NCI-H146 treated with DMSO at 0.1 percent for 48 hours (cell line): ENCODE results near the gene PDXK.
"Not testable (repeated sequence)": the region's sequence is repeated elsewhere in the genome, so short reads cannot be mapped to it uniquely, and the experiment has no call there.

Experiments used
- DNase-seq: peaks from one replicate; lab custom pipeline; 2025; ENCODE audit not compliant: unreplicated experiment; lab: John Stamatoyannopoulos, UW

Gene PDXK

DNA sequence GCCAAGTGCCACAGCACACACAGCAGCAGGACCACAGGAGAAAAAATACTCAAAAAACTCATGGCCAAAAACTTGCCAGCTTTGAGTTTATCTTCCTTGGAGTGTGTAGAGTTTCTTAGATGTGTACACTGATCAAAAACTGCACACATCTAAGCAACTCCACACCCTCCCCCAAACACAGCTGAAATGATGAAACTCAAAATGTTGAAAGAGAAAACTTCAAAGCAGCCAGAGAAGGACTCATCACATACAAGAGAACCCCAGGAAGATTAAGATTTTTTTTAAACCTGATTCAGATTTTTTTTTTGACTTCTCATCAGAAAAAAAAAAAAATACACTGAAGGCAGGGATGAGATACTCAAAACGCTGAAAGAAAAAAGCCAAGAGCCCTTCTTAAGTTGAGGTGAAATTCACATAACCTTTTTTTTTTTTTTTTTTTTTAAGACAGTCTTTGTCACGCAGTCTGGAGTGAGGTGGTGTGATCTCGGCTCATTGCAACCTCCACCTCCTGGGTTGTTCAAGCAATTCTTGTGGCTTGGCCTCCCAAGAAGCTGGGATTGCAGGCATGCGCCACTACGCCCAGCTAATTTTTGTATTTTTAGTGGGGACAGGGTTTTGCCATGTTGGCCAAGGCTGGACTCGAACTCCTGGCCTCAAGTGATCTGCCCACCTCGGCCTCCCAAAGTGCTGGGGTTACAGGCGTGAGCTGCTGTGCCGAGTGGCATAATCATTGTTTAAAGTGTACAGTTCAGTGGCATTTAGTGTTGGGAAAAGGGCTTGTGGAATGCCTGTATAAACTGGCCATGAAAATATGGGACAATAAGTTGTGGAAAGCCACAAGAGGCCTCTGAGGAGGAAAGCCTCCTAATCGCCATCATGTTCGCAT is 20.9 kb upstream of the PDXK start:
- no peak for DNase-seq

DNA sequence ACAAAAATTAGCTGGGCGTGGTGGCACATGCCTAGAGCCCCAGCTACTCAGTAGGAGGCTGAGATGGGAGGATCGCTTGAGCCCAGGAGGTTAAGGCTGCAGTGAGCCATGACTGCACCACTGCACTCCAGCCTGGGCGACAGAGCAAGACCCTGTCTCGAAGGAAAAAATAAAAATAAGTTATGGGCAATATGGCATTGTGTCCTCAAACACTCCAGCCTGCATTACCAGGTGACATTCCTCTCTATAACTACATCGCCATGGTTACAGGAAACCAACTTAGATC is 19.5 kb upstream of the PDXK start:
- not testable (repeated sequence) for DNase-seq

DNA sequence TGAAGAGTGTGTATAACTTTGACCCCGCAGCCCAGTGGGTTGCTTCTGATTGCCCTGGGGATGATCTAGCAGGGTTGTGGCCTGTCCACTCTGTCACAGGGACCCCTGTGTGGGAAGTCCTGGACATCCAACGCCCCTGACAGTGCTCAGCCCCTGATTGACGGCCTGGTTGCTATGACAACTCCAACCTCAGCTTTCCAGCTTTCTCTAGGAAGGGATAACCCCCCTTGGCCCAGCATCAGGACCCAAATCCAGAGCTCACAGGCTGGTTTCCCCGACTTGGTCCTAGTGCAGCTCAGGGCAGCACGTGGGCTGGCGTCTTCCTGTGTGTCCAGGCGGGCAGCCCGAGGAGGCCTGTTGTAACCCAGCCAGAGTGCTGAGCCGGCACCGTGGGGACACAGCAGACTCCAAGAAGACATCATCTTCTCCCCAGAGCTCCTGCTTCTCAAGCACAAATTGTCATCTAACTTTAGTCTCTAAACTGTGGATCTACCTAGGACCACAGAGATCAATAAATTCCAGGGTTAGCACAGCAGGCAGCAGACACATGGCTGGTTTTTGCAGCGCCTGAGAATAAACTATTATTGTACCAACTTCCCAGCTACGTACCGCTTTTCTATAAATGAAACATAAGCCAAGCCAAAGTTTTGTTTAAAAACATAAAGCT is 18.9 kb upstream of the PDXK start:
- DNase-seq: no peak

DNA sequence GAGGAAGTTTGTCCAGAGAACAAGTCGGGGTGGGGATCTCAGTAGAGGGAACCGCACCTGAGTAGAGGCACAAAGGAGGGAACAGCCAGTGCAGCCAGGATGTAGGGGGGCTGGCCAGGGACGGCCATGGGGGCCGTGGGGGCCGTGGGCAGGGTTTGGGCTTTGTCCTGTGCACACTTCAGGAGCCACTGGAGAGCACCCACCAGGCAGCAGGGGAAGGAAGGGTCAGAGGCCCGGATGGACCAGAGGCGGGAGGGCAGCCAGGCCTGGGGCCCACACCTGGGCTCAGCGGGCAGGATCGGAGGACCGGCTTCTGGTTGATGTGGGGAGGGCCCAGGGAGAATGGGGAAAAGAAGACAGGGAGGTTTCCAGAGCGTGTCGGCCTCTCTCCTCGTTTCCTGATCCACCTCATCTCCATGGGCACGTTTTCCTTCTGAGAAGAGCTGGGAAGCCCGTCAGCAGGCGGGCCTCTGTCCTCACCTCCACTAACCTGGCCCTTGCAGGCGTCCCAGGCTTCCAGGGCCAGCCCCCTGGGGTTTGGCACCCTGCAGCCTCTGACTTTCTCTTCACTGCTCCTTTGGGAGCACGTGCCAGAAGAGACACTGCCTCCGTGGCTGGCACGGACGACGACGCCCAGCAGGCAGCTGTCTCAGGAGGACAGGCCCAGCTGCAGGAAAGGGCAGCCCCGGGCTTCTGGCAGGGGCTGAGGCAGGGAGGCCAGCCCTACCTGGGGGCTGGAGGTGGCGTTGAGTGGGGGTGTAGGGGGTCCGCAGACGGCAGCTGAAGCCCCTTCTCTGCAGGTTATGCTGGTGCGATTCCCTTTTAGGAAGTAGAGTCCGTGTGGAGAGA is 16.8 kb upstream of the PDXK start:
- no peak for DNase-seq

DNA sequence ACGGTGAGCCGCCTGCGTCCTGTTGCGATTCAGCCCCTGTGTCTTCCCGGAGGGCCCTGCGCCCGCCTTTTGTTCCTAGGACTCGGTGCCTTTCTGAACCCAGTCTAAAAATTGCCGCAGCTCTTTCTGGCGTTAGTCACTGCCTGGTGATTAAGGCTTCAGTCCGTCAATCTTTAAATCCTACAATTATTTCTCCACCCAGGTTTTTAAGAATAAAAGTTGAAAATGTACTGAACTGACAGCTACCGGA is 16.2 kb upstream of the PDXK start:
- no peak for DNase-seq

DNA sequence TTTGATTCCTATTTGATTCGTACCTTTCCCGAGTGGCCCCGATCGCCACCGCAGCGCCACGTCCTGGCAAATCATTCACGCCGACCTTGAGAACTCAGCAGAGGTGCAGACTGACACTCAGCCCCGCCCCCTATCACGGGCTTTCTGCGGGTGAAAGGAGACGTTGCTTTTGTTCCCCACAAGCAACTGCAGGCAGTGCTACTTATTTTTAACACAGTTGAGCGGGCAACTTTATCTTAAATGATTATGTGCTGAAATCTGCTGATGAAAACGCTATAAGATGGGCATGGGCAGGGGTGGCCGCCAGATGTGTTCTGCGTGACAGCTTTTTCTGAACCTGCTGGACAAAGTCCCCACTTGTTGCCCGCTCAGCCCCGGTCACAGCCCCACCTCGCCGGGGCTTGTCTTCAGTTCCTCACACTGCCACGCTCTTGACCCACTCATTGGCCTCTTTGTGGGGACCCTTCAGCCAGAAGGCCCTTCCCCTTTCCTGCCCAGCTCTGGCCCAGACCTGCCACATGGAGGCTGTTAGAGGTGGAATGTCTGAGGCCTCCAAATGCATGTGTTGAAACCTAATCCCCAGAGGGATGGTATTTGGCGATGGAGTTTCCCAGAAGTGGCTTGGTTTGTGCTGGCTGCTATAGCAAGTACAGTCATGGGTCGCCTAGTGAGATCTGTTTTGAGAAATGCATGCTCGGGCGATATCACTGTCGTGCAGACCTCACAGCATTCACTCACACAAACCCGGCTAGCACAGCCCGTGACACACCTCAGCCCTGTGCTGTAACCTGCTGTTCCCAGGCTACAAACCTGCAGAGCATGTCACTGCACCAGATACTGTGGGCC is 15.7 kb upstream of the PDXK start:
- no peak for DNase-seq

DNA sequence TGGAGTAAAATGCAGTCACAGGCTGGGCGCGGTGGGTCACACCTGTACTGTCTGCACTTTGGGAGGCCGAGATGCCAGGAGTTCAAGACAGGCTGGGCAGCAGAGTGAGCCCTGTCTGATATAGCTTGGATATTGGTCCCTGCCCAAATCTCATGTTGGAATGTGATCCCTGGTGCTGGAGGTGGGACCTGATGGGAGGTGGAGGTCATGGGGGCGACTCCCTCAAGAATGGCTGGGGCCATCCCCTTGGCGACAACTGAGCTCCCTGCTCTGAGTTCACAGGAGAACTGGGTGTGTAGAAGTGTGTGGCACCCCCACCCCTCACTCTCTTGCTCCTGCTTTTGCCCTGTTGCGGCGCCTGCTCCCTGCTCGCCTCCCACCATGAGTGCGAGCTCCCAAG is 11.5 kb upstream of the PDXK start:
- DNase-seq: no peak

DNA sequence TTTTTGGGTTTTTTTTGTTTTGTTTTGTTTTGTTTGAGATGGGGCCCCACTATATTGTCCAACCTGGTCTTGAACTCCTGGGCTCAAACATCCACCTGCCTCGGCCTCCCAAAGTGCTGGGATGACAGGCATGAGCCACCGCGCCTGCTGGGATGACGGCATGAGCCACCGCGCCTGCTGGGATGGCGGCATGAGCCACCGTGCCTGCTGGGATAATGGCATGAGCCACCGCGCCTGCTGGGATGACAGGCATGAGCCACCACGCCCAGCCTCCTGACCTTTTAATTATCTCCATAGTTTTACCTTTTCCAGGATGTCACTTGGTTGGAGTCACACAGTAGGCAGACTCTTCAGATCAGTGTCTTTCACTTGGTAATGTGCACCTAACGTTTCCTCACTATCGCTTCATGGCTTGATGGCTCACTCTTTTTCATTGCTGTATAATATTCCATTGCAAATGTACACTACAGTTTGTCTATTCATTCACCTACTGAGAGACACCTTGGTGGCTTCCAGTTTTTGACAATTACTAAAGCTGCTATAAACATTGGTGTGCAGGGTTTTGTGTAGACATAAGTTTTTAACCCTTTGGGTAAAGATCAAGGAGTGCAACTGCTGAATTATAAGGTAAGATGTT is 10.1 kb upstream of the PDXK start:
- no peak for DNase-seq

DNA sequence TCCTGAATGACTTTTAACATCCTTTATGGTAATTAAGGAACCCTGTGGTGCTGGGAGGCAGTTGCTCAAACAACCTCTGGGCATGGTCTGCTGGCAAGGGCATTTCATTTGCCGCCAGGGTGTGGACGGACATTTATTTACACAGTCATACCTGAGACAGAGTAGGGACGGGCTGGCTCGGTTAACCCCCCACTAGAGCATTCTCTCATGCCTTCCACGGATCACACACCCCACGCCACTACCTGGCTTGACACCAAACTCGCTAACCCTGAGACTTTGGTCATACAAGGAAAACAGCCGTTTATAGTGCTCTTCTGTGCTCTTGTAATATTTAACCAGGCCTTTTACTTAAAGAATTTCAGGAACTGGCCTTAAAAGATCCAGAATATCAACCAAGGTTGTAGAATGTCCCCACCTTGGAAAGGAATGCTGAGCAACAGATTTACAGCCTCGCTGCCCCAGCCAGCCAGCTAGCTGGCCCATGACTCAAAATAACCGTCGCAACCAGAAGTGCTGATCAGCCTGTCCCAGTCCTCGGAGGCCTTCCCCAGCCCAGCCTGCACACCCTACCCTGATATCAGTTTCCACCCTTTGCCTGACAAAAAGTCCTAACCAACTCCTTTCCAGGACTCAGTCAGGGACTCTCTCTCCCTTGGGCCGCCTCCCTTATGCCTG is 6.5 kb upstream of the PDXK start:
- DNase-seq: peak; percentile 29

DNA sequence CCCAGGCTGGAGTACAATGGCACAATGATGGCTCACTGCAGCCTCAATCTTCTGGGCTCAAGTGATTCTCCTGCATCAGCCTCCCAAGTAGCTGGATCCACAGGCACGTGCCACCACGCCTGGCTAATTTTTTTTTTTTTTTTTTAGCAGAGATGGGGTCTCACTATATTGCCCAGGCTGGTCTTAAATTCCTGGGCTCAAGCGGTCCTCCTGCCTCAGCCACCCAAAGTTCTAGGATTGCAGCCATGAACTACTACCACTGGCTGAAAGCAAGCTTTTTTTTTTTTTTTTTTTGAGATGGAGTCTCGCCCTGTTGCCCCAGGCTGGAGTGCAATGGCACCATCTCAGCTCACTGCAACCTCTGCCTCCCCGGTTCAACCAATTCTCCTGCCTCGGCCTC is 5.8 kb upstream of the PDXK start:
- DNase-seq: not testable (repeated sequence)

DNA sequence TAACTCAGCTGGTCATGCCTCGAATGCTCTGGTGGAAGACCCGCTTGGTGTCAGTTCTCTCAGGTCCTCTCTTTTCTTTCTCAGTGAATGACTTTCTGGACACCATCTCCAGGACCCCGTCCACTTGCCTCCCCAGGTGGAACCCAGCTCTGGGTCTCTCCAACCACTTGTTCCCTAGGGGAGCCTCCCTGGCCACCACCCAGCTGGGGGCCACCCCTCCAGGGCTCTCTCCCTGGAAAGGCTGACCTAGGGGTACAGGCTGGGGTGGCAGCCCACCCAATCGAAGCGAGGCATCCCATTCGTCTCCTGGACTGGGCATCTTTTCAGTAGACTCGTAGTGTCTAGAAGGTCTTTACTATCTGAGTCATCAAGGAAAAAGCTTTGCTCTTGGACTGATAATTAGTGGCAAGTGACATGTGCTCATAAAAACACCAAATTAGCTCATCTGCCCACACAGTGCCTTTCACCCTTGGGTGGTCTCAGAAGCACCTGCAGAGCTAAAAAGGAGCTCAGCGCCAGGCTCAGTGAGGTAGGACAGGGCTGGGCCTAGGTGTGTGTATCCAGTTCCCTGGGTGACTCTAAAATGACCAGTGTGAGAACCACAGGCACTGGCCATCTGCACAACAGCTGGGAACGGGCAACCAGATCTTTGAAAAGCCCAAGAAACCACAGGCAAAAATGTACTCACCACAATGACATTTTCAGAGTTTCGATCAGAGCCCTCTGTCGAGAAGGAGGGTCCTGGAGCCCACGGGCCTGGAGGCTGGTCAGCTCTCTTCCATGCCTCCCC is 2.4 kb upstream of the PDXK start:
- DNase-seq: no peak

DNA sequence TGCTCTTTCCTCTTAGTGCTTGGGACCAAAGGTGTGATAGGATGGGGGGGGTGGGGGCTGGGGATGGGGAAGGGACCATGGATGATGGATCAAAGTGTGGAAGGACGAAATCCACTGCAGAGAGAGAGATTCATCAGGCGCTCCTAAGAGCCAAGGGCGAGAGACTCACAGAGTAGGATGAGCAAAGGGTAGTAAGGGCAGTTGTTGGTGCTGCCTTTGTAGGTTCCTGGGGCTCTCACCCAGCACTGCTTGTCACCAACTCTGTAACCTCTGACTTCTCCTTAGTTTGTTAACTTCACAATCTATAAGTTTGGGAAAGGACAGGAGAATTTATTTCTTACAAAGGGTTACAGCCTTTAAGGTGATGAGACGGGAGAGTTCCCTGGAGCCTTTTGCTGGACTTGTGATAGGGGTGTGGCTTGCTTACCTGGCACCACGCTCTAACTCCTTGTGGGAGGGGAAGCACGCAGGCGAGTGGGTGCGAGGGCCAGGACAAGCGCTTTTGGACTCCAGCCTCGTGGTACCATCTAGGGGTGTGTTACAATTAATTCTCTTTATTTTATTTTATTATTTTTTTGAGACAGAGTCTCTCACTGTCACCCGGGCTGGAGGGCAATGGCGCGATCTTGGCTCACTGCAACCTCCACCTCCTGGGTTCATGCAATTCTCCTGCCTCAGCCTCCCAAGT is 1.6 kb upstream of the PDXK start:
- DNase-seq: no peak

DNA sequence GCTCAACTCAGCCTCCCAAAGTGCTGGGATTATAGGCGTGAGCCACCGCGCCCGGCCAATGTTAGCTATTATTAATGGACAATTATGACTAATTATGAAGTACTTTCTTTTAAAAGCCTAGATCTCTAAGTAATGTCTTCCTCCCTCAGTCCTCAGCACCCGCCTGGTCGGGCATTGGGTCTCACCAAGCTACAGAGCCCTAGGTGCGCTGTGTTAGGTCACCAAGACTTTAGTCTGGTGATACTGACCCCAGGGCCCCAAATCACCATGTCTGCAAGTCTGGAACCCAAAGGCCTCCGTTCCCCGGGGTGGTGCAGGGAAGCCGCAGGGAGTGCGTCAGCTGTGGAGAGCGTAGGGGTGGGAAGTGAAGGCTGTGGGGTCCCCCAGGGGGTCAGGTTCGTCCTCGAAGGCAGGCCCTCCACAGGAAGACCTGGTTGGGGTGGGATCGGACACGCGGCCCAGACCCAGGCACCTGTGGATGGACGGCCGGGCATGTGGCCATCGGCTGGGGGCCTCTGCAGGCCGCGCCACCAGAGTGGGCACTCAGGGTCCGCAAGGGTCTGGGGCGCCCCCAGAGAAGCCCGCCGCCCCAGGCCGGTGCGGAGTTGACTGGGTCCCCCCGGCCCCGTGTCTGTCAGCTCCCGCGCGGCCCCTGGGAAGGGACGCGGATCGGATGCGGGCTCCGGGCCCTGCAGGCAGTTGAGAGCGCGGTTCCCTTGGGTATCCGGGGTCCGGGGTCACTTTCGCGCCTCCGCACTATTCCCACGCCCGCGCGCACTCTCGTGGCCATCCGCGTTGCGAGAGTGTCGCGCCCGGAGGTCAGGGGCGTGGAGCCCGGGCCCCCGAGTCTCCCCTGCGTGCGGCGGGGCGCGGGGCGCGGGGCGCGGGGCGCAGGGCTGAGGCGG is 710 bp upstream of the PDXK start:
- no peak for DNase-seq

DNA sequence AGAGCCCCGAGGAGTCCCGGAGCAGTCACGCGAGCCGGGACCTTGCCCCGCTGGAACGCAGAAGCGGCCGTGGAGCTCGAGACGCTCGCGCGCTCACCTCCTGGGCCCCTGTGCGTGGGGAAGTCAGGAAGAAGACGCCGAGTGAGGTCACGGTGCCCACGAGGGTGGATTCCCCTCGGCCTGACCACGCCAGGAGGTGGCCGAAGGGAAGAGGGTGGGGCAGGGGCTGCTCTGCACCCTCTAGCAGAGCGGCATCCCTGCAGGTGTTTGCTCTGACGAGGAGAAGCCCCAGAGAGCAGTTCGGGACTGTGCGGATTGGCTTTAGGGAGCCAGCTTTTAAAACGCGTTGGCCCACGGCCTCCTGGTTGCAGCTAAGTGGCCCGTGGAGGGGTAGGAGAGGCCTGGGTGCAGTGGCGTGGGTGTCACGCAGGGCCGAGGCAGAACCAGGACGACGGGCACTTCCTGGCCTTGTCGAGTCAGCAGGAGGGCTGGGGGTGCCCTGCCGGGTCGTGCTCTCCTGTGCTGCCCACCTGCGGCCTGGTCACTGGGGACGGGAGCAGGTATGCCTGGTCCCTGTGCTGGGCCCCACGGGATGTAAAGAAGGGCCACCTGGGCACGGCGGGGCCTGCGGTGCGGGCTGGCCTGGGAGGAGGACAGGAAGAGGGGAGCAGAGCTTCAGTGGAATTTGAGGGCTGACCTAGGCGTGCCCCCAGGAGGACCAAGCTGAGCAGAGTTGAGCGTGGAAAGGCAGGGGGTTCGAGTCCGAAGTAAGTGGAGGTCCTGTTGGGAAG is 1.0 kb downstream of the PDXK start:
- DNase-seq: no peak

DNA sequence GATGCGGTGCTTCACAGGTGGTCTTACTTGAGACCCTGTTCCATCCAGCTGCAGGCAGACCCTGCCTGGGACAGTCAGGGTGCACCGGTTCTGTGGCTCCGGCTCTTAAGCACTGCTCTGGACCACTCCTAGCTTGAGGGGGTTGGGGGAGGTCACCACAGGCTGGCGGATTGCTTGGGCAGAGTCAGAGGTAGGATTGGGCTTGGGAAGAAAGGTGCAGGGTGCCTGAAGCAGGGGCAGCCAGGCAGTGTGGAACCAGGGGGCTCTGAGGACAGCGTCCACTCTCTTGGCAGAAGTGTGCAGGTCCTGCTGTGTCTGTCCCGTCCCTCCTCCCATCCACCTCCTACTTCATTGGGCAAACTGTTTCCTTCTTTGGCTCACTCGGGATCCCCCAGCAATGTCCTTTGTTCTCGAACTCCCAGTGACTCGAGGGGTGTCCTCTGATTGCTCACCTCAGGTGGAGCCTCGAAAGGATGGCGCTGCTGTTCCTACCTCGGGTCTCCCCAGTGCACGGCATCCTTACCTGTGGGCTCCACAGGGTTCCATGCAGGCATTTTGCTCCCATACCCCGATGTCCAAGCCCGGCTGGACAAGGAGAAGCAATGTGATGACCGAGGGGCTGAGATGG is 1.7 kb downstream of the PDXK start:
- no peak for DNase-seq

DNA sequence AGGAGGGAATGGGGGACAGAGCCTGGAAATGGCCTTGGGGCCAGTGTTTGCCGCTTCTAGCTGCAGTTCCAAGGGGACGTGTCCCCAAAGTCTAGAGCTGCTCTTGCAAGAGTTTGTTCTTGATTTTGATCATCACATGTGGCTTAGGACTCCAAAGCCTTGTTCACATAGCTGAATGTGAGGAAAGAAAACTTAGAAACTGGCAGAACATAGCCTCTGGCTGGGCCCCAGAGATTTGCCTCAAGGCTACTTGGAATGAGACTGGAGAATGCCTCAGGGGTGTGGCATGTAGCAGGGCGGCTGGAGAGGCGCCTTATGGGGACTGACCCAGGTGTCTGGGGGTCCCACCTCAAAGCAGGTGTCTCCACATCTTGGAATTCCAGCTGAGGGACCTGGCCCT is 2.3 kb downstream of the PDXK start:
- no peak for DNase-seq

DNA sequence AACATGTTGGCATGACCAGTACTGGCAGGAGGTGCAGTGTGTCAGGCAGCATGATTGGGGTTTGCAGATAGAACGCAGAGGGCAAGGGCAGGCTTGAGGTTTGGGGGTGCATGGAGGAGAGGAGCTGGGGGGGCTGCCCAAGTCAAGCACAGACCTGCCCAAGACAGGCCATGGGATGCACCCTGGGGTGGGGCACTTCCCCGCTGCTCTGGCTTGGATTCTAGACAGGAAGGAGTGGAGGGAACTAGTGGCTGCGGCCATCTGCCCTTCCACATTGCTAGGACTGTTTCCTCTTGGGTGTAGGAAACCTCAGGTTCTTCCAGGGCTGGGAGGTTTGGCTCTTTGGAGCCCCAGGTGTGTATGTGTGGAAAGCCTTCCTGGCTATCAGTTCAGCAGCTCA is 3.0 kb downstream of the PDXK start:
- no peak for DNase-seq
